Measurements from ENCODE around the gene CDC42. TPM values are rescaled to one million over a fixed set of nuclear protein-coding genes. Genes with fewer than 3 reads are reported as not detected.

CDC42 gene
- total and polyA plus RNA-seq, 2 of the 4 experiments (the other 2 are of a cell fraction), result 162 to 609 TPM

- Histone ChIP-seq H3K36me3 (ENCODE audit: control insufficient read depth, insufficient read depth, low read length) (no peaks in the 10 kb centered on the region), H3K9me3 (ENCODE audit: control insufficient read depth, insufficient read depth, low read length) (no peaks in the 10 kb centered on the region), H4K91ac (ENCODE audit: insufficient read depth, low read depth, low read length) (no peak overlapping the region), H4K8ac (ENCODE audit: low read depth in 2 of 2, low read length in 2 of 2) (no peak overlapping the region), H2BK15ac (ENCODE audit: low read depth, low read length) (no peak overlapping the region), H3K9me1 (ENCODE audit: insufficient read depth, low read length) (0 out of 2 replicates have a peak, but pooled peaks cover 3% of the 10 kb centered on the region), H2BK5ac (ENCODE audit: low read depth, low read length, poor library complexity, severe bottlenecking) (no peak overlapping the region), H4K5ac (ENCODE audit: low read depth, low read length) (no peak overlapping the region), H4K20me1 (ENCODE audit: insufficient read depth, low read length) (no peaks in the 10 kb centered on the region), H3K56ac (ENCODE audit: extremely low read depth, insufficient read depth, low read length) (no peak overlapping the region), H3K27me3 (ENCODE audit: control insufficient read depth, insufficient read depth, low read length) (no peaks in the 10 kb centered on the region), H3K4me1 (ENCODE audit: control insufficient read depth, insufficient read depth, low read length) (peaks cover 4% of the 10 kb centered on the region; the same call in 1 of the 2 replicates), H2AFZ (replicated peaks; ENCODE audit: low read length, poor library complexity) (no peak overlapping the region), H2BK20ac (ENCODE audit: low read depth, low read length) (no peak overlapping the region), H3K27ac (ENCODE audit: insufficient read depth, low read length) (no peak overlapping the region), H3K18ac (ENCODE audit: low read depth, low read length) (no peak overlapping the region), H2AK9ac (replicated peaks; ENCODE audit: low read depth, low read length, poor library complexity) (no peak overlapping the region), H2BK120ac (ENCODE audit: low read depth, low read length) (no peak overlapping the region), H3K14ac (replicated peaks; ENCODE audit: low read depth, low read length) (no peak overlapping the region), H3K9ac (ENCODE audit: low read depth, low read length) (no peak overlapping the region), H3K4ac (ENCODE audit: low read depth, low read length) (no peak overlapping the region), H3K4me2 (ENCODE audit: low read depth, low read length) (no peak overlapping the region), H3K4me3 (ENCODE audit: insufficient read depth, low read depth, low read length) (no peak overlapping the region), H3K79me1 (ENCODE audit: low read depth in 1 of 2, low read length in 2 of 2) (no peaks in the 10 kb centered on the region), H3K23ac (ENCODE audit: low read depth, low read length) (no peak overlapping the region), H2AK5ac (ENCODE audit: low read depth, low read length) (no peak overlapping the region)
- BruUV-seq (replicated peaks), result no TSS peak
- POLR2A ChIA-PET (ENCODE audit: unreplicated experiment), result no interaction called here
- intact Hi-C loops (cut with micrococcal nuclease), result no loop called here
- no peak for TF ChIP-seq CHD1 (IDR thresholded peaks at IDR 0.05; ENCODE audit: low read depth, low read length)
- DNase-seq (no peak), ATAC-seq (ENCODE audit: low read depth) (no peak)
- dilution Hi-C loops (cut with HindIII; ENCODE audit: low sequenced_read_pairs, unreplicated experiment), result no loop called here
- WGBS, 2 experiments (ENCODE audit: extremely low coverage in 2 of 2, insufficient read length in 1 of 2), result 90% methylated on average over 2 of the region's 5 CpGs; no CpG with 5 or more reads in 1 of the 2 experiments
- CTCF ChIA-PET, result interaction anchor here (1.0 kb wide), 1 partner anchor 15 kb away, joined by 3 read pairs; no protein-coding TSS in a partner anchor
- in situ Hi-C loops (cut with MboI; ENCODE audit: low sequenced_read_pairs), result no loop called here
Observed at GRCh38 chr1:22038036-22038435, 14.5 kb upstream of the CDC42 start.

Data from IMR-90 (cell line).